Stomach (tissue), 9 donors: Measurements from ENCODE around the gene ARHGAP12. TPM values are rescaled to one million over a fixed set of nuclear protein-coding genes. Genes with fewer than 3 reads are reported as not detected.
A peak's percentile ranks its signal among the peaks of the same experiment; 100 is the strongest.
"Not testable (repeated sequence)": the region's sequence is repeated elsewhere in the genome, so short reads cannot be mapped to it uniquely, and the experiment has no call there.

ENCODE experiments used
- DNase-seq, 2 donors: peaks; one replicate each; pipeline versions ENCODE4 v3.0.0 to v3.0.0-alpha.2; 2013 to 2019
- H3K27ac ChIP-seq, 5 donors: fragments of 200-600 bp in 4 of 5; sonication (generic) in 4 of 5; one replicate each; pipeline ENCODE4 v1.5.1; 2013 to 2019; ENCODE audit warnings: mild to moderate bottlenecking in 1 of 5, moderate library complexity in 1 of 5
- H3K27me3 ChIP-seq, 3 donors: fragments of 200-600 bp; sonication (generic); one replicate each; pipeline ENCODE4 v1.5.1; 2017 to 2019; ENCODE audit warnings: mixed run types in 1 of 3
- H3K36me3 ChIP-seq, 4 donors: fragments of 200-600 bp; sonication (generic); 1 replicate in 3 of 4; 2 replicates in 1 of 4; pipeline ENCODE4 v1.5.1; 2016 to 2019
- H3K4me1 ChIP-seq, 4 donors: fragments of 200-600 bp; sonication (generic); one replicate each; pipeline ENCODE4 v1.5.1; 2016 to 2019
- H3K4me3 ChIP-seq, 4 donors: fragments of 200-600 bp; sonication (generic) in 3 of 4; one replicate each; pipeline ENCODE4 v1.5.1; 2016 to 2019; ENCODE audit warnings: mild to moderate bottlenecking in 1 of 4
- H3K9me3 ChIP-seq, 4 donors: fragments of 200-600 bp; sonication (generic); one replicate each; pipeline ENCODE4 v1.5.1; 2016 to 2019
- EP300 ChIP-seq: sonication (generic); formaldehyde crosslinking; IDR thresholded peaks from one replicate; pipeline ENCODE4 v1.6.1; 2017; ENCODE audit warnings: antibody characterized with exemption
- POLR2A ChIP-seq, 4 donors: fragments of 450-650 bp; IDR thresholded peaks; one replicate each; pipeline ENCODE4 v1.6.1; 2016; ENCODE audit warnings: antibody characterized with exemption in 4 of 4, control low read depth in 2 of 4, mild to moderate bottlenecking in 1 of 4, moderate library complexity in 1 of 4
- POLR2AphosphoS5 ChIP-seq, 3 donors: sonication (generic); formaldehyde crosslinking; IDR thresholded peaks; one replicate each; pipeline ENCODE4 v1.6.1; 2016; ENCODE audit warnings: antibody characterized with exemption in 3 of 3
- WGBS, 5 donors: extraction: QIAGEN DNeasy Blood & Tissue Kit in 3 of 5; methylation state at CpG; one replicate each; pipeline versions ENCODE4 v1.1.5 to v1.1.7; 2013 to 2018; 5-methylcytosine and 5-hydroxymethylcytosine counted together
- intact Hi-C: fragments of 100-400 bp; cut with DNase I; formaldehyde crosslinking; loops from one replicate; pipeline ENCODE4 v1.15.1; 2023; ENCODE audit warnings: low total_unique reads
- polyA plus RNA-seq, 3 donors: library from polyadenylated mRNA; stranded (reverse); fragments of 200-250 nt; gene quantifications; one replicate each; pipeline ENCODE4 v1.2.3, GENCODE V29; 2013
- total RNA-seq, 5 donors: library from RNA; depleted of rRNA; stranded (reverse); fragments of >200 nt; gene quantifications; one replicate each; pipeline versions ENCODE4 v1.1.0 to v1.2.3, GENCODE V29; 2014 to 2016
- TF ChIP-seq, protein P1 (sequence below), 7 experiments: fragments of 450-650 bp in 4 of 7; fragments of 200-600 bp in 3 of 7; sonication (generic) in 3 of 7; IDR thresholded peaks; one replicate each; pipeline ENCODE4 v1.5.1; 2016 to 2019; ENCODE audit warnings: antibody characterized with exemption in 7 of 7, control low read depth in 2 of 7, mild to moderate bottlenecking in 1 of 7
- donor health status: healthy with polysubstance abuse.
- donor health status: Bipolar disorder and iron deficiency.
- donor health status: healthy.

ARHGAP12 gene
- total and polyA plus RNA-seq, 8 donors = 9.8 to 343 (median 27.9) TPM

DNA sequence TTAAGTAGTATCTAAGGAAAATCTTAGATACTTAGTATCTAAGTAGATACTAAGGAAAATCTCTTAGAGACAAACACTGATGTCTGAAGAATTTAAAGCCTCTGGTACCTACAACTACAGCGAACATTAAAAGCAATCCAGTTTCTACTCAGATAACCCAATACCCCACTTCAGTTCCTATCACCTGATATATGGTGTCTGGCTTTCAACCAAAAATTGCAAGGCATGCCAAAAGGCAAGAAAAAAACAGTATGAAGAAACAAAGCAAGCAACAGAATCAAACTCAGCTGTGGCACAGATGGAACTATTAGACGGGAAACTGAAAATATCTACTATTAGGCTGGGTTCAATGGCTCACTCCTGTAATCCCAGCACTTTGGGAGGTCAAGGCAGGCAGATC is 31.1 kb downstream of the ARHGAP12 start:
- DNase-seq = no peak
- TF ChIP-seq POLR2A (IDR thresholded peaks at IDR 0.05) = no peak
- H3K27ac ChIP-seq = peak overlapping the region in 3 of 5 donors; percentile 1 to 39 (median 33)
- H3K9me3 ChIP-seq = no peaks in the 10 kb centered on the region
- peaks cover 11 to 23% (median 14%) of the 10 kb centered on the region in 4 donors for H3K4me1 ChIP-seq
- no peaks in the 10 kb centered on the region for H3K27me3 ChIP-seq
- H3K36me3 ChIP-seq = peaks cover 0 to 12% (median 5%) of the 10 kb centered on the region in 4 donors
- WGBS, 5 donors = 33 to 50% (median 49%) methylated on average over 2 of the region's 2 CpGs
- no peak overlapping the region for H3K4me3 ChIP-seq
- intact Hi-C loops = no loop called here

DNA sequence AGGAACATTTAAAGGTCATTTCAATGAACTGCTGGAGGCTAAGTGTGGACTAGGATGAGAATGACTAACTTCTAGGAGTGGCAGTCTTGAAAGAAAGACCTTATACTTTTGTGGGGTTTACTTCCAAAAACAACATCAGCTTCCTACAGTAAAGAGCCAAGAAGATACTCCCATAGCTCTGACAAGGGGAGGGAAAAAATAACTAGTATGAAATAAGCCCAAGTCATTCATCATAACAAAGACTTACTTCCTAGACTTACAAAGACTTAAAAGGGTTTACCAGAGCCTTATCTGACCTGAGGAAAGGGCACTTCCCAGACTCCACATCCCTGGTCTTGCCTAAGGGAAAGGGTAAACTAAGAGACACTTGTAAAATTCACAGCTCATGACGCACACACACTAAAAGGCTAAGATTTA is 31.7 kb downstream of the ARHGAP12 start:
- H3K9me3 ChIP-seq = no peaks in the 10 kb centered on the region
- intact Hi-C loops = no loop called here
- H3K27ac ChIP-seq = peak overlapping the region in 3 of 5 donors; percentile 1 to 39 (median 33)
- H3K4me3 ChIP-seq = no peak overlapping the region
- H3K36me3 ChIP-seq = peaks cover 0 to 12% (median 5%) of the 10 kb centered on the region in 4 donors
- WGBS, 5 donors = 50 to 79% (median 58%) methylated on average over 1 of the region's 1 CpG
- peaks cover 11 to 21% (median 14%) of the 10 kb centered on the region in 4 donors for H3K4me1 ChIP-seq
- DNase-seq = peak in 1 of 2 donors; percentile 20
- TF ChIP-seq EP300 = no peak
- TF ChIP-seq, protein P1, sequence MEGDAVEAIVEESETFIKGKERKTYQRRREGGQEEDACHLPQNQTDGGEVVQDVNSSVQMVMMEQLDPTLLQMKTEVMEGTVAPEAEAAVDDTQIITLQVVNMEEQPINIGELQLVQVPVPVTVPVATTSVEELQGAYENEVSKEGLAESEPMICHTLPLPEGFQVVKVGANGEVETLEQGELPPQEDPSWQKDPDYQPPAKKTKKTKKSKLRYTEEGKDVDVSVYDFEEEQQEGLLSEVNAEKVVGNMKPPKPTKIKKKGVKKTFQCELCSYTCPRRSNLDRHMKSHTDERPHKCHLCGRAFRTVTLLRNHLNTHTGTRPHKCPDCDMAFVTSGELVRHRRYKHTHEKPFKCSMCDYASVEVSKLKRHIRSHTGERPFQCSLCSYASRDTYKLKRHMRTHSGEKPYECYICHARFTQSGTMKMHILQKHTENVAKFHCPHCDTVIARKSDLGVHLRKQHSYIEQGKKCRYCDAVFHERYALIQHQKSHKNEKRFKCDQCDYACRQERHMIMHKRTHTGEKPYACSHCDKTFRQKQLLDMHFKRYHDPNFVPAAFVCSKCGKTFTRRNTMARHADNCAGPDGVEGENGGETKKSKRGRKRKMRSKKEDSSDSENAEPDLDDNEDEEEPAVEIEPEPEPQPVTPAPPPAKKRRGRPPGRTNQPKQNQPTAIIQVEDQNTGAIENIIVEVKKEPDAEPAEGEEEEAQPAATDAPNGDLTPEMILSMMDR (IDR thresholded peaks at IDR 0.05) = no peak
- no peak for TF ChIP-seq POLR2AphosphoS5 (IDR thresholded peaks at IDR 0.05)
- TF ChIP-seq POLR2A (IDR thresholded peaks at IDR 0.05) = no peak
- no peaks in the 10 kb centered on the region for H3K27me3 ChIP-seq

DNA sequence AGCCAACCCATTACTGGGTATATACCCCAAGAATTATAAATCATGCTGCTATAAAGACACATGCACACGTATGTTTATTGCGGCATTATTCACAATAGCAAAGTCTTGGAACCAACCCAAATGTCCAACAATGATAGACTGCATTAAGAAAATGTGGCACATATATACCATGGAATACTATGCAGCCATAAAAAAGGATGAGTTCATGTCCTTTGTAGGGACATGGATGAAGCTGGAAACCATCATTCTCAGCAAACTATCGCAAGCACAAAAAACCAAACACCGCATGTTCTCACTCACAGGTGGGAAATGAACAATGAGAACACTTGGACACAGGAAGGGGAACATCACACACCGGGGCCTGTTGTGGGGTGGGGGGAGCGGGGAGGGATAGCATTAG is 32.9 kb downstream of the ARHGAP12 start:
- DNase-seq, H3K27ac ChIP-seq, H3K9me3 ChIP-seq, H3K36me3 ChIP-seq, H3K27me3 ChIP-seq, H3K4me3 ChIP-seq, intact Hi-C loops: not testable (repeated sequence)
- H3K4me1 ChIP-seq = peaks cover 11 to 21% (median 14%) of the 10 kb centered on the region in 4 donors
- whole genome bisulfite sequencing, 5 donors = 94 to 99% (median 98%) methylated on average over 6 of the region's 6 CpGs

DNA sequence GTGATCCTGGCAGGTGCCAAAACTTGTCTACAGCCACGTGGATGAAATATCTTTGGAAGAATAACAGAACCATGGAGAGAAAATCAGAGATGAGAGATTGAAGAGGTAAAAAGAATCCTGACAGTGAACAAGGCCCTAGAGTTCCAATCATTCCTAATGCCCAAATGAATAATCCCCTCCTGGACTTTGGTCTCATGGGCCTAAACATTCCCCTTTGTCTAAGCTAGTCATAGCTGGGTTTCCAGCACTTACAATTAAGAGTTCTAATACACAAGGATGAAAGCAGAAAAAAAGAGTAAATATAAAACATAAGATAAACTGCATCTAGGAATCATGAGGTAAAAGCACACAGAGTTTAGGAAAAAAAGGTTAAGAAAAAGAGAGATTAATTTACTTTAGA is 40.2 kb downstream of the ARHGAP12 start:
- WGBS, 5 donors = 58 to 71% (median 65%) methylated on average over 1 of the region's 1 CpG
- Histone ChIP-seq H3K4me3 (no peak overlapping the region), H3K36me3 (no peaks in the 10 kb centered on the region), H3K9me3 (no peaks in the 10 kb centered on the region), H3K4me1 (peaks cover 4 to 49% (median 27%) of the 10 kb centered on the region in 4 donors), H3K27ac (no peak overlapping the region), H3K27me3 (no peaks in the 10 kb centered on the region)
- intact Hi-C loops = no loop called here
- no peak for DNase-seq
- TF ChIP-seq, protein P1 (IDR thresholded peaks at IDR 0.05) = no peak
- TF ChIP-seq POLR2A (IDR thresholded peaks at IDR 0.05) (no peak), POLR2AphosphoS5 (IDR thresholded peaks at IDR 0.05) (no peak), EP300 (no peak)

DNA sequence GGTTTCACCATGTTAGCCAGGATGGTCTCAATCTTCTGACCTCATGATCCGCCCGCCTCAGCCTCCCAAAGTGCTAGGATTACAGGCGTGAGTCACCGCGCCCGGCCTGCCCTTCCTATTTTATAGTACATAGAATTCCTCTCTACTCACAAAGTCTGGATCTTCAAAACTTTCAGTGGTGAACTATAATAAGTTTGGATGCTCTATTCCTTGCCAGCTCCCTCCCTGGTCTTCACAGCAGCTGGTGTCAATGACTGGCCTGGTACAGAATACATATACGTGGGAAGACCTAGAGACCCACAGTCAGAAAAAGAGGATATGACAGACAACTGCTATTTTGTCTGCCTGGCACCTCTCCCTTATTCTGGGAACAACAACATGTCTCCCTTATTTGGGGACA is 40.8 kb downstream of the ARHGAP12 start:
- Histone ChIP-seq H3K27ac (no peak overlapping the region), H3K9me3 (no peaks in the 10 kb centered on the region), H3K36me3 (no peaks in the 10 kb centered on the region), H3K4me1 (peaks cover 4 to 55% (median 28%) of the 10 kb centered on the region in 4 donors), H3K27me3 (no peaks in the 10 kb centered on the region), H3K4me3 (no peak overlapping the region)
- intact Hi-C loops = no loop called here
- WGBS, 5 donors = 96 to 97% (median 96%) methylated on average over 7 of the region's 7 CpGs
- no peak for TF ChIP-seq EP300
- TF ChIP-seq, protein P1 (IDR thresholded peaks at IDR 0.05) = no peak
- TF ChIP-seq POLR2A (IDR thresholded peaks at IDR 0.05) = no peak
- no peak for TF ChIP-seq POLR2AphosphoS5 (IDR thresholded peaks at IDR 0.05)
- no peak for DNase-seq
